ENCODE data around the gene LRRC53.

DNA sequence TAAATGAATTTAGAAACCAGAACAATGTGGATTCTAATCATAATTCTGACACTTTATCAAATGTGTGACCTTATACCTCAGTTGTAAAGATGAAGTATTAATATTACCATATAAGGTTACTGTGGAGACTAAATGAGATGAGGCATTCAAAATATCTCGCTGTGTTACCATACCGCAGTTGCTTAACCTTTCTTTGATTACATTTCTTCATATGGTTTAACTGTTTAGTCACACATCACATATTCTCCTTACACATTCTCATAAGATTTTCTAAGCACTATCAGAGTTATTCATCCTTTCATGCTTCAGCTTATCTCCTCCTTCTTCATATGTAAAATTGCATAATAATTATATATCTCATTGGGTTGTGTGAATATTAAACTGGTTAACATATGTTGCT lies 88.9 kb downstream of the LRRC53 start:
- TF ChIP-seq, protein P1, sequence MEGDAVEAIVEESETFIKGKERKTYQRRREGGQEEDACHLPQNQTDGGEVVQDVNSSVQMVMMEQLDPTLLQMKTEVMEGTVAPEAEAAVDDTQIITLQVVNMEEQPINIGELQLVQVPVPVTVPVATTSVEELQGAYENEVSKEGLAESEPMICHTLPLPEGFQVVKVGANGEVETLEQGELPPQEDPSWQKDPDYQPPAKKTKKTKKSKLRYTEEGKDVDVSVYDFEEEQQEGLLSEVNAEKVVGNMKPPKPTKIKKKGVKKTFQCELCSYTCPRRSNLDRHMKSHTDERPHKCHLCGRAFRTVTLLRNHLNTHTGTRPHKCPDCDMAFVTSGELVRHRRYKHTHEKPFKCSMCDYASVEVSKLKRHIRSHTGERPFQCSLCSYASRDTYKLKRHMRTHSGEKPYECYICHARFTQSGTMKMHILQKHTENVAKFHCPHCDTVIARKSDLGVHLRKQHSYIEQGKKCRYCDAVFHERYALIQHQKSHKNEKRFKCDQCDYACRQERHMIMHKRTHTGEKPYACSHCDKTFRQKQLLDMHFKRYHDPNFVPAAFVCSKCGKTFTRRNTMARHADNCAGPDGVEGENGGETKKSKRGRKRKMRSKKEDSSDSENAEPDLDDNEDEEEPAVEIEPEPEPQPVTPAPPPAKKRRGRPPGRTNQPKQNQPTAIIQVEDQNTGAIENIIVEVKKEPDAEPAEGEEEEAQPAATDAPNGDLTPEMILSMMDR (IDR thresholded peaks at IDR 0.05): no peak
- TF ChIP-seq POLR2AphosphoS5 (IDR thresholded peaks at IDR 0.05; ENCODE audit: low read depth, low read length): no peak
- TF ChIP-seq, protein P2, sequence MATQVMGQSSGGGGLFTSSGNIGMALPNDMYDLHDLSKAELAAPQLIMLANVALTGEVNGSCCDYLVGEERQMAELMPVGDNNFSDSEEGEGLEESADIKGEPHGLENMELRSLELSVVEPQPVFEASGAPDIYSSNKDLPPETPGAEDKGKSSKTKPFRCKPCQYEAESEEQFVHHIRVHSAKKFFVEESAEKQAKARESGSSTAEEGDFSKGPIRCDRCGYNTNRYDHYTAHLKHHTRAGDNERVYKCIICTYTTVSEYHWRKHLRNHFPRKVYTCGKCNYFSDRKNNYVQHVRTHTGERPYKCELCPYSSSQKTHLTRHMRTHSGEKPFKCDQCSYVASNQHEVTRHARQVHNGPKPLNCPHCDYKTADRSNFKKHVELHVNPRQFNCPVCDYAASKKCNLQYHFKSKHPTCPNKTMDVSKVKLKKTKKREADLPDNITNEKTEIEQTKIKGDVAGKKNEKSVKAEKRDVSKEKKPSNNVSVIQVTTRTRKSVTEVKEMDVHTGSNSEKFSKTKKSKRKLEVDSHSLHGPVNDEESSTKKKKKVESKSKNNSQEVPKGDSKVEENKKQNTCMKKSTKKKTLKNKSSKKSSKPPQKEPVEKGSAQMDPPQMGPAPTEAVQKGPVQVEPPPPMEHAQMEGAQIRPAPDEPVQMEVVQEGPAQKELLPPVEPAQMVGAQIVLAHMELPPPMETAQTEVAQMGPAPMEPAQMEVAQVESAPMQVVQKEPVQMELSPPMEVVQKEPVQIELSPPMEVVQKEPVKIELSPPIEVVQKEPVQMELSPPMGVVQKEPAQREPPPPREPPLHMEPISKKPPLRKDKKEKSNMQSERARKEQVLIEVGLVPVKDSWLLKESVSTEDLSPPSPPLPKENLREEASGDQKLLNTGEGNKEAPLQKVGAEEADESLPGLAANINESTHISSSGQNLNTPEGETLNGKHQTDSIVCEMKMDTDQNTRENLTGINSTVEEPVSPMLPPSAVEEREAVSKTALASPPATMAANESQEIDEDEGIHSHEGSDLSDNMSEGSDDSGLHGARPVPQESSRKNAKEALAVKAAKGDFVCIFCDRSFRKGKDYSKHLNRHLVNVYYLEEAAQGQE (IDR thresholded peaks at IDR 0.05; ENCODE audit: insufficient read depth in 1 of 2, low read depth in 2 of 2, low read length in 1 of 2): no peak
